ENCODE results near the gene PLCH2. TPM values are rescaled to one million over a fixed set of nuclear protein-coding genes. Genes with fewer than 3 reads are reported as not detected.

The PLCH2 gene
- total and polyA plus RNA-seq, 9 of the 15 experiments (the other 6 are each of a cell fraction or from before 2014, with no cell fraction given) = 0.16 TPM; not detected in 8

- Histone ChIP-seq H3K27me3 (ENCODE audit: control insufficient read depth in 2 of 2, insufficient read depth in 2 of 2, low read length in 2 of 2) (peaks cover 23 to 75% of the 10 kb centered on the region in 2 experiments; a peak in 3 of 5 replicates), H4K20me1 (replicated peaks; ENCODE audit: control insufficient read depth, insufficient read depth, low read length) (peaks cover 9% of the 10 kb centered on the region; the same call in 1 of the 2 replicates), H3K79me2 (ENCODE audit: control insufficient read depth, insufficient read depth, low read length) (no peaks in the 10 kb centered on the region), H3K4me1 (replicated peaks in 1 of 2; ENCODE audit: control insufficient read depth in 2 of 2, insufficient read depth in 2 of 2, low read length in 2 of 2) (peaks cover 0 to 72% of the 10 kb centered on the region in 2 experiments; a peak in 3 of 5 replicates), H3K27ac (ENCODE audit: extremely low read depth, low read depth, low read length) (no peak overlapping the region), H3K9me1 (ENCODE audit: control insufficient read depth, insufficient read depth, low read length) (no peaks in the 10 kb centered on the region), H3K36me3 (ENCODE audit: control insufficient read depth, insufficient read depth, low read length) (no peaks in the 10 kb centered on the region), H3K9me3 (replicated peaks; ENCODE audit: control insufficient read depth, insufficient read depth, low read depth, low read length) (no peaks in the 10 kb centered on the region), H3K4me3 (no peak overlapping the region), H3K4me2 (ENCODE audit: insufficient read depth, low read length) (no peak overlapping the region), H3K9ac (ENCODE audit: insufficient read depth in 1 of 2, low read depth in 2 of 2, low read length in 2 of 2) (no peak overlapping the region), H2AFZ (ENCODE audit: low read depth, low read length) (no peak overlapping the region)
- 2% methylated on average over 14 of the region's 19 CpGs for WGBS (ENCODE audit: insufficient coverage, low coverage, missing lambda C conversion rate)
- in situ Hi-C loops (cut with MboI) (no loop called here), intact Hi-C loops (cut with micrococcal nuclease) (no loop called here)
- CTCF ChIA-PET (ENCODE audit: low intra/inter-chr PET ratio) = no interaction called here
- BruUV-seq (replicated peaks) = no TSS peak
- TF ChIP-seq HOXB6 (CRISPR knock-in tag; IDR thresholded peaks at IDR 0.05; ENCODE audit: borderline replicate concordance) (no peak), RFX7 (CRISPR knock-in tag; IDR thresholded peaks at IDR 0.05) (no peak), ZNF263 (CRISPR knock-in tag; IDR thresholded peaks at IDR 0.05; ENCODE audit: borderline replicate concordance) (peak; percentile 58; the same call in 1 of the 2 replicates), UBTF (IDR thresholded peaks at IDR 0.05; ENCODE audit: borderline replicate concordance in 1 of 2, low read depth in 2 of 2, low read length in 2 of 2) (0 out of 4 replicates have a peak, but pooled peaks of 1 of the 2 experiments have one; percentile 11), HCFC1 (IDR thresholded peaks at IDR 0.05; ENCODE audit: low read depth, low read length) (no peak), GATA2 (CRISPR knock-in tag; IDR thresholded peaks at IDR 0.05) (no peak), SOX6 (IDR thresholded peaks at IDR 0.05) (no peak), EGR1 (conservative IDR thresholded peaks at IDR 0.05) (no peak)
- no peak for DNase-seq (ENCODE audit: extremely low read depth in 1 of 4, low spot score in 3 of 4)
- POLR2A ChIA-PET = interaction anchor here (0.6 to 1.0 kb wide), 2 partner anchors 73 to 94 kb away, joined by 3 read pairs; partner anchors contain the start of gene PANK4
- no peak for FAIRE-seq
- no peak for ATAC-seq
Observed at GRCh38 chr1:2452932-2453315, 23.2 kb upstream of the PLCH2 start.
